Muscle layer of duodenum (tissue), 2 donors: Measurements from ENCODE around the gene COLEC11.

ENCODE experiments used
- H3K27ac ChIP-seq: one replicate; pipeline ENCODE4 v1.7.0; 2013; ENCODE audit warnings: mild to moderate bottlenecking, low read length
- H3K27me3 ChIP-seq: one replicate; pipeline ENCODE4 v1.7.0; 2013; ENCODE audit warnings: low read depth, mild to moderate bottlenecking, control low read depth, low read length
- H3K36me3 ChIP-seq, 2 donors: one replicate each; pipeline ENCODE4 v1.7.0; 2013; ENCODE audit warnings: low read length in 2 of 2, control low read depth in 1 of 2, mild to moderate bottlenecking in 1 of 2; ENCODE audit not compliant: insufficient read depth in 2 of 2, control insufficient read depth in 1 of 2
- H3K4me1 ChIP-seq, 2 donors: one replicate each; pipeline ENCODE4 v1.7.0; 2013; ENCODE audit warnings: low read length in 2 of 2, mild to moderate bottlenecking in 2 of 2, control low read depth in 1 of 2, moderate library complexity in 1 of 2; ENCODE audit not compliant: insufficient read depth in 2 of 2, control insufficient read depth in 1 of 2
- H3K4me3 ChIP-seq, 2 donors: one replicate each; pipeline ENCODE4 v1.7.0; 2013; ENCODE audit warnings: low read length in 2 of 2, low read depth in 1 of 2, mild to moderate bottlenecking in 1 of 2
- H3K9me3 ChIP-seq, 2 donors: one replicate each; pipeline ENCODE4 v1.7.0; 2013; ENCODE audit warnings: low read length in 2 of 2, control low read depth in 1 of 2, mild to moderate bottlenecking in 1 of 2; ENCODE audit not compliant: control insufficient read depth in 1 of 2
- donor health status: healthy.

Gene COLEC11

GRCh38 chr2:3675687-3676086 lies 80.8 kb downstream of the COLEC11 start:
- Histone ChIP-seq H3K4me3 (no peak overlapping the region), H3K27me3 (no peaks in the 10 kb centered on the region), H3K36me3 (no peaks in the 10 kb centered on the region), H3K27ac (no peak overlapping the region), H3K4me1 (no peaks in the 10 kb centered on the region), H3K9me3 (no peaks in the 10 kb centered on the region)

GRCh38 chr2:3677436-3677835 lies 82.5 kb downstream of the COLEC11 start:
- H3K36me3 ChIP-seq: no peaks in the 10 kb centered on the region
- H3K27me3 ChIP-seq: no peaks in the 10 kb centered on the region
- no peak overlapping the region for H3K27ac ChIP-seq
- H3K4me1 ChIP-seq: no peaks in the 10 kb centered on the region
- H3K9me3 ChIP-seq: no peaks in the 10 kb centered on the region
- H3K4me3 ChIP-seq: no peak overlapping the region

GRCh38 chr2:3678212-3678611 lies 83.3 kb downstream of the COLEC11 start:
- Histone ChIP-seq H3K4me3 (no peak overlapping the region), H3K9me3 (no peaks in the 10 kb centered on the region), H3K27me3 (no peaks in the 10 kb centered on the region), H3K36me3 (no peaks in the 10 kb centered on the region), H3K4me1 (no peaks in the 10 kb centered on the region), H3K27ac (no peak overlapping the region)

GRCh38 chr2:3679180-3679579 lies 84.3 kb downstream of the COLEC11 start:
- no peaks in the 10 kb centered on the region for H3K9me3 ChIP-seq
- H3K4me1 ChIP-seq: no peaks in the 10 kb centered on the region
- no peaks in the 10 kb centered on the region for H3K36me3 ChIP-seq
- H3K27me3 ChIP-seq: no peaks in the 10 kb centered on the region
- H3K4me3 ChIP-seq: no peak overlapping the region
- H3K27ac ChIP-seq: no peak overlapping the region

GRCh38 chr2:3679616-3680393 lies 84.9 kb downstream of the COLEC11 start:
- Histone ChIP-seq H3K27ac (no peak overlapping the region), H3K4me1 (no peaks in the 10 kb centered on the region), H3K4me3 (no peak overlapping the region), H3K27me3 (no peaks in the 10 kb centered on the region), H3K9me3 (no peaks in the 10 kb centered on the region), H3K36me3 (no peaks in the 10 kb centered on the region)

GRCh38 chr2:3680548-3681345 lies 85.8 kb downstream of the COLEC11 start:
- Histone ChIP-seq H3K36me3 (no peaks in the 10 kb centered on the region), H3K4me3 (no peak overlapping the region), H3K27me3 (no peaks in the 10 kb centered on the region), H3K4me1 (no peaks in the 10 kb centered on the region), H3K9me3 (no peaks in the 10 kb centered on the region), H3K27ac (no peak overlapping the region)

GRCh38 chr2:3681625-3682024 lies 86.7 kb downstream of the COLEC11 start:
- no peaks in the 10 kb centered on the region for H3K27me3 ChIP-seq
- H3K27ac ChIP-seq: no peak overlapping the region
- H3K36me3 ChIP-seq: no peaks in the 10 kb centered on the region

GRCh38 chr2:3682811-3683210 lies 87.9 kb downstream of the COLEC11 start:
- H3K27ac ChIP-seq: no peak overlapping the region
- H3K9me3 ChIP-seq: no peaks in the 10 kb centered on the region
- H3K4me3 ChIP-seq: no peak overlapping the region
- no peaks in the 10 kb centered on the region for H3K4me1 ChIP-seq
- no peaks in the 10 kb centered on the region for H3K36me3 ChIP-seq
- H3K27me3 ChIP-seq: no peaks in the 10 kb centered on the region

More at GRCh38 chr2:3681625-3682024, 86.7 kb downstream of the COLEC11 start:
- no peaks in the 10 kb centered on the region for H3K9me3 ChIP-seq
- H3K4me3 ChIP-seq: no peak overlapping the region
- H3K4me1 ChIP-seq: no peaks in the 10 kb centered on the region

- no peak overlapping the region for H3K4me3 ChIP-seq
- H3K4me1 ChIP-seq: no peaks in the 10 kb centered on the region
- no peaks in the 10 kb centered on the region for H3K27me3 ChIP-seq
- H3K36me3 ChIP-seq: no peaks in the 10 kb centered on the region
- H3K27ac ChIP-seq: no peak overlapping the region
- H3K9me3 ChIP-seq: peaks cover 0 to 3% of the 10 kb centered on the region in 2 donors
Observed at GRCh38 chr2:3683748-3684454, 89.0 kb downstream of the COLEC11 start.

- Histone ChIP-seq H3K27me3 (no peaks in the 10 kb centered on the region), H3K9me3 (peaks cover 0 to 9% of the 10 kb centered on the region in 2 donors), H3K4me1 (no peaks in the 10 kb centered on the region), H3K27ac (no peak overlapping the region), H3K4me3 (no peak overlapping the region), H3K36me3 (no peaks in the 10 kb centered on the region)
Observed at GRCh38 chr2:3689998-3690748, 95.3 kb downstream of the COLEC11 start.

- no peaks in the 10 kb centered on the region for H3K36me3 ChIP-seq
- no peaks in the 10 kb centered on the region for H3K4me1 ChIP-seq
- H3K27me3 ChIP-seq: no peaks in the 10 kb centered on the region
- H3K4me3 ChIP-seq: no peak overlapping the region
- no peak overlapping the region for H3K27ac ChIP-seq
- H3K9me3 ChIP-seq: peaks cover 0 to 9% of the 10 kb centered on the region in 2 donors
Observed at GRCh38 chr2:3692375-3692774, 97.5 kb downstream of the COLEC11 start.
